ENCODE results near the gene GRAMD4.
A peak's percentile ranks its signal among the peaks of the same experiment; 100 is the strongest.

GRAMD4 gene

GRCh38 chr22:46619830-46620501 is at the start of gene GRAMD4:
TSS of gene GRAMD4 (plus strand) at chr22:46620386. CDS start at chr22:46626800, 6,414 bp downstream.
- DNase-seq (ENCODE audit: low read depth in 3 of 3, low spot score in 1 of 3): no peak

GRCh38 chr22:46571642-46572250 is 48.4 kb upstream of the GRAMD4 start:
- DNase-seq (ENCODE audit: low read depth in 3 of 3, low spot score in 1 of 3): no peak

GRCh38 chr22:46572911-46573780 is 47.0 kb upstream of the GRAMD4 start:
- no peak for DNase-seq (ENCODE audit: low read depth in 3 of 3, low spot score in 1 of 3)

- DNase-seq (ENCODE audit: low read depth in 3 of 3, low spot score in 1 of 3): no peak
These were observed 46.3 kb upstream of the GRAMD4 start for GRCh38 chr22:46573781-46574437.

- no peak for DNase-seq (ENCODE audit: low read depth in 3 of 3, low spot score in 1 of 3)
These were observed 45.7 kb upstream of the GRAMD4 start for GRCh38 chr22:46574438-46574992.

GRCh38 chr22:46574993-46575910 is 44.9 kb upstream of the GRAMD4 start:
- no peak for DNase-seq (ENCODE audit: low read depth in 3 of 3, low spot score in 1 of 3)

GRCh38 chr22:46575911-46576555 is 44.2 kb upstream of the GRAMD4 start:
- DNase-seq (ENCODE audit: low read depth in 3 of 3, low spot score in 1 of 3): no peak

- DNase-seq (ENCODE audit: low read depth in 3 of 3, low spot score in 1 of 3): peak; percentile 11 to 50 (median 38)
These were observed 43.4 kb upstream of the GRAMD4 start for GRCh38 chr22:46576556-46577367.

GRCh38 chr22:46577368-46578249 is 42.6 kb upstream of the GRAMD4 start:
- DNase-seq (ENCODE audit: low read depth in 3 of 3, low spot score in 1 of 3): no peak

GRCh38 chr22:46578251-46578823 is 41.8 kb upstream of the GRAMD4 start:
- DNase-seq (ENCODE audit: low read depth in 3 of 3, low spot score in 1 of 3): no peak

GRCh38 chr22:46578824-46579561 is 41.2 kb upstream of the GRAMD4 start:
- no peak for DNase-seq (ENCODE audit: low read depth in 3 of 3, low spot score in 1 of 3)

- DNase-seq (ENCODE audit: low read depth in 3 of 3, low spot score in 1 of 3): no peak
These were observed 40.3 kb upstream of the GRAMD4 start for GRCh38 chr22:46579751-46580449.

GRCh38 chr22:46580940-46581537 is 39.1 kb upstream of the GRAMD4 start:
- no peak for DNase-seq (ENCODE audit: low read depth in 3 of 3, low spot score in 1 of 3)

- no peak for DNase-seq (ENCODE audit: low read depth in 3 of 3, low spot score in 1 of 3)
These were observed 38.5 kb upstream of the GRAMD4 start for GRCh38 chr22:46581538-46582244.

All from stimulated activated CD4-positive, alpha-beta T cell treated with anti-CD3 and anti-CD28 coated beads, TNF-alpha, amount 100 ng/mL, for 1 hour (primary cell).